GM10847 (cell line): ENCODE data around the gene TMC8.

Experiments used
- POLR2A ChIP-seq: IDR thresholded peaks from 2 replicates; pipeline ENCODE4 v1.6.1; 2011; ENCODE audit not compliant: insufficient read length; ENCODE audit errors: extremely low read depth

The TMC8 gene

DNA sequence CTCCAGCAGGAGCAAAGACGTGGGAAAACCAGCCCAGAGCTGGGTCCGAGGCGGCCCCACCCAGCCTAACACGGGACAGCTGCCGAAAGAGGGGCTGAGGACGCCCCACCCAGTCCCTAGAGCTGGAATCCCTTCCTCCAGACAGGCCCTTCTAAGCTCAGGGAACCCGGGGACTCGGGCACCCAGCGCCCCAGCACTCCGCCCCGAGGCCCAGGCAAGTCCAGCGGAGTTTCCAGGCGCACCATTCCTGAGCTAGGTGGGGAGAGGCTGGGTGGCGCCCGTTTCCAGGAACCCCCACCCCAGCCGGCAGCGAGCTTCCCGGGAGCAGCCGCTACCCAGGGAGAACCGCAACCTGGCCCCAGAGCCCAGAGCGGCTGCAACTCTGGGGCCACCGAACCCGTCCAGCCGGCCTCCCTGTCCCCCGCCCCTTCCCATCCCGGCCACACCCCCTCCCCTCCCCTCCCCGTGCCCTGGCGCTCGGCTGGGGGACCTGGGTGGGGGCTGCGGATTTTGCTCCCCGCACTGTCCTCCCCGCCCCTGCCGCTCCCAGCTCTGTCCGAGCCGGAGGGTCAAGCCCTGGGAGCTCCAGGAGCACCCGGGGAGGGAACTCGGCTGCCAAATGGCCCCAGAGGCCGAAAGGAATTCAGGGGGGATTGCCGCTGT is 2.6 kb upstream of the TMC8 start:
- no peak for TF ChIP-seq POLR2A

DNA sequence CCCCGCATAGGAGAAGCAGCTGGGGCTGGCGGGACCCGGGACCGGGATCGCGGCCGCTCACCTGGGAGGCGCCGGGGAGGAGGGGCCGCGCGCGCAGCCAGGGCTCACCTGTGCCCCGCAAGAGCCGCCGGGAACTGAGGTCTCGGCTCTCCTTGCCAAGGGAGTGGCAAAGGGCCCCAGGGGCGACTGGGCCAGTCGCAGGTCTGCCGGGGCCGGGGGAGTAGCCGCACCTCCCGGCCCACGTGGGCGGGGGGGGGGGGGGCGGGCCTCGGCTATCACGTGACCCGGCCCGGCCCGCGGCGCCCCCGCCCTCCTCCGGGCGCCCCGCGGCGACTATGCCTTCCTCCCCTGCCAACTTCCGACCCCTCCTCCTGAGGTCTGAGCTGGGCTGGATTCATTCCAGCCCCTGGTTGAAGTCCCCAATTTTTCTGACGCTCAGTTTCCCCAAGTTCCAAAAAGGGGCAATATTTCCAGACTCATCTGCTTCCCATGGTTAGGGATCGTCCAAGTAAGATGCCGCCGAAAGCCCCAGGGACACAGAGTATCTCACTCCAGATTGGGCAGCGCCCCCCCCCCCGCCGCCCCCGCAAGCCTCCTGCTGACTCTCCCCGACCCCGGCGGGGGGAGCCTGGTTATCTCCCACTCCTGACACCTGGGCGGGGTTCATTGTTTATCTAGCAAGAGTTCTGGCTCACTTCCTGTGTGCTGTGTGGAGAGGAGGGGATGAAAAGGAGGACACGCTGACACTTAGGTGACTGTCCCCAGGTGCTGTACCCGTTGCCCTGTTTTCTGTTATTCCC is 1.8 kb upstream of the TMC8 start, which contains the start of gene TMC6:
Gene TMC6, minus strand, starts transcription at position 205 of the 800 bp plus-strand sequence. CDS start 1,923 bp downstream, outside the sequence.
- peak; percentile 80 for TF ChIP-seq POLR2A

DNA sequence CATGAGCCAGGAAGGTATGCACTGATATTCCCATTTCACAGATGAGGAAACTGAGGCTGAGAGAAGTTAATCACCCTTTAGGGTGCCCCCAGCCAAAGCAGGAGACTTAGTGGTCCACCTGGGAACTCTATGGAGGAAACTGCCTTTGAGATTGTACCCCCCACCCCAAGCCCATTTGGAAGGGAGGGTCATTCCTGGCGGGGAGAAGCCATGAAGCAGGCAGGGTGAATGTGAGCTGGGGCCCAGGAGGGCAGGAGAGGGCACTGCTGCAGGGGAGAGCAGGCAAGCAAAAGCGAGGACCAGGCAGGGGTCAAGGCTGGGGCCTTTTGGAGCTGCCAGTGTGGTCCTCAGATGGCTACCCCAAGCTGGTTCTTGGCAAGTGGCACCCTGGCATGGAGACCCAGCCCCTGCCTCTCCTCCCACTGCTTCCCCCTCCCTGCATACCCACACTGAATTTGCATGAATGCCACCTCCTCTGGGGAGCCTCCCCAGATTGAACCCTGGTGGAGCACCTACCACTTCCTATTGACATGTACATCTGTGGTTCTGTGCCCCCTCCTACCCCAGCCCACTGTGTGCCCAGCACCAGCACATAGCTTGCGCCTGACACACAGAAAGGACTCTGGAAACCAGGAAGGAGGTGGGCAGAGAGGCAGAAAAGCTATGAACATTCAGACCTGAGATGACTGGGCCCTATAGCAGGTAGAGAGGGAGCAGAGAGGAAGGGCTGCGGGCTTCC is 1.1 kb upstream of the TMC8 start:
- TF ChIP-seq POLR2A, result no peak

DNA sequence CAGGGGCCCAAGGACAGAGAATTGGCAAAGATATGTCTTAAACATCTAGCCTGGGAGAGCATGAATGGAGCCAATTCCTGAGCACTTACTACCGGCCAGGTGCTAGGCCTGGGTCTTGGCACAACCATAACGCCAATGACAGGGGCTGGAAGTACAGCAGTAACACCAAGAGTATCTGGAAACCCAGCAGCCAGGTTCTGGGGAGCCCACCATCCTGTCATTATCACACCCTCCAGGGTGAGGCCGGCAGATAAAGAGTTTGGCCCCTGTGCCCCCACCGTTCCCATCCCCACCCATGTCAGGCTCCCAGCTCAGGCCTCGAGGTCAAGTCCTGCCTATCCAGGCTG is 508 bp upstream of the TMC8 start:
- no peak for TF ChIP-seq POLR2A

DNA sequence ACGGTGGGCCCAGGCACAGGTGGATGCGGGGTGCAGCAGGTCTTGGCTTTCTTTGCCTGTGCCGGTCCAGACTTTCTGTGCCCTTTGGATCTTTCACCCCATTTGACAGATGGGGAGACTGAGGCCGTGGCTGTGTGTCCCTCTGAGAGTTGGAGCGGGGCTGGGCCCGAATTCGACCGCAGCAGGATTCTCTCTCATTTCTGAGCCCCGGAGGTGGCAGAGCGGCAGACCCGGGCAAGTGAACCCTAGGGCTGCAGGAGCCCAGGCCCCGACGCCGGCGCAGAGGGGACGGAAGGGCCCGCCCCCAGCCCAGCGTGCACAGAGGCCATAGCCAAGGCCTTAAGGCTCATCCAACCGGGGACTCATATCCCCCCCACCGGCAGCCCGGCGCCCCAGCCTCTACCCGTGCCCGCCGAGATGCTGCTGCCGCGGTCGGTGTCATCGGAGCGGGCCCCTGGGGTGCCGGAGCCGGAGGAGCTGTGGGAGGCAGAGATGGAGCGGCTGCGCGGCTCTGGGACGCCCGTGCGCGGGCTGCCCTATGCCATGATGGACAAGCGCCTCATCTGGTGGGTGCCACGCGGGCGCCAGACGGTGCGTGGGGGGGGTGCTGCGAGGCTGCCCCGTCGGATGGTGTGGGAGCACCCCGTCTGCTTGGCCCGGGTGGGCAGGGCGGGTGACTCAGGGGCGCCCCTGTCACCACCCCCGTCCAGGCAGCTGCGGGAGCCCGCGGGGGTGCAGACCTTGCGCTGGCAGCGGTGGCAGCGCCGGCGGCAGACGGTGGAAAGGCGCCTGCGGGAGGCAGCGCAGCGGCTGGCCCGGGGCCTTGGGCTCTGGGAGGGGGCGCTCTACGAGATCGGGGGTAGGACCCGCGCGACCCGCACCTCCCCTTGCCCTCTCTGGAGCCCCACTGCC is 857 bp downstream of the TMC8 start:
- TF ChIP-seq POLR2A, result no peak

DNA sequence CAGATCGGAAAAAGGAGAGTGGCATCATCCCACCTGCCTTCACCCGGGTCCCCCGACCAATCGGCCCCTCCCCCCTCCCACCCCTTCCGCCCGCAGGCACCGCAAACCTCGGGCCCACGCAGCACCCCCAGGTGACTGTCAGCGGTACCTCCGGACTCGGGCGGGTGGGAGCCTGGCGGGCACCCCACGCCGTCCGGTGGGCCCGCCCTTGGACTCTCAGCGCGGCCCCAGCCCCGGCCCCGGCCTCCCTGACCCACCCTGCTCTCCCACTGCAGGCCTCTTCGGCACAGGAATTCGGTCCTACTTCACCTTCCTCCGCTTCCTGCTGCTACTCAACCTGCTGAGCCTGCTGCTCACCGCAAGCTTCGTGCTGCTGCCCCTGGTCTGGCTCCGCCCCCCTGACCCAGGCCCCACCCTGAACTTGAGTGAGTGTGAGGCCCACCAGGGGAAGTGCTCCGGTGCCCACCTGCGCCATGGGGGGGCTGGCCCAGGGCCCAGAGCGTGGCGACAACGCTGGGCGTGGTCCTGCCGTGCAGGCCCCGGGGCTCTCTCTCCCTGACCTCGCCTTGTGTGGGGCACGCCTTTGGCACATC is 1.6 kb downstream of the TMC8 start:
- peak; percentile 22 for TF ChIP-seq POLR2A

DNA sequence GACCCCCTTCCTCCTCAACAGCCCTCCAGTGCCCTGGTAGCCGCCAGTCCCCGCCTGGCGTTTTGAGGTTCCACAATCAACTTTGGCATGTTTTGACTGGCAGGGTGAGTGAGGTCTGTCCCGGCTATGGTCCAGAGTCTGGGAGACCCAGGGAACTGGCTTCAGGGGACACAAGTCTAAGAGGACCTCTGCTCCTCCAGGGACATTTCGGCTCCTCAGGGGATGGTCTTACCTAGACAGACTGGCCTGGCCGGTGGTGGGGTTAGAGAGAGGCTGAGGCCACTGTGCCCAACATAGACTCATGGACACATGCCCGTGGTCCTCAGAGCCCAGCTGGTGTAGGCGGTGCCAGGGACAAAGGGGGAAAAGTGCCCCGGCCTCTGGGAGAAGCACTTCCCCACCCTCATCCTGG is 2.2 kb downstream of the TMC8 start:
- TF ChIP-seq POLR2A, result no peak

DNA sequence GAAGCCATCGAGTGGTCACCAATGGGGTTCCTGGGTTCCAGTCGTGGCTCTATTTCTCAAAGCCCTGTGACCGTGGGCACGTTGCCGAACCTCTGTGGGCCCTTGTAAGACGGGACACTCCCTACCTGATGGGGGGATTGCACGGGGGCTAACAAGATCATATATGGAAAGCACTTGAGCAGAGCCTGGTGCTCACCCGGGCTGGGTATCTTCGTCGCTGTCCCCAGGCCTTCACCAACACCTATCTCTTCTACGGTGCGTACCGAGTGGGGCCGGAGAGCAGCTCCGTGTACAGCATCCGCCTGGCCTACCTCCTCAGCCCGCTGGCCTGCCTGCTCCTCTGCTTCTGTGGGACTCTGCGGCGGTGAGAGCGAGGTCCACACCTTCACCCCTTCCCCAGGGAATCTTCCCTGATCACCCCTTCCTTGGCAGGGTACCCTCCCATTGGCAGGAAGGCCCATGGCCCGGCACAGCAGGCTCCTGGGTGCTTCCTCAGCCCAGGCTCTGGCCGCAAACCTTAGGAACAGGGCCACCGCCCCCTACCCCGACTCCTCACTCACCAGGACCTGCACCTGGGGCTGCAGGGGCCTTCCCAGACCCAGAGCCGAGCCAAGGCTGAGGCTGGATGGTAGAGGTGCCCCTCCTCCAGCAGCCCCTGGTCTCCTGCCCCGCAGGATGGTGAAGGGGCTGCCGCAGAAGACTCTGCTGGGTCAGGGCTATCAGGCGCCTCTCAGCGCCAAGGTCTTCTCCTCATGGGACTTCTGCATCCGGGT is 2.8 kb downstream of the TMC8 start:
- no peak for TF ChIP-seq POLR2A

DNA sequence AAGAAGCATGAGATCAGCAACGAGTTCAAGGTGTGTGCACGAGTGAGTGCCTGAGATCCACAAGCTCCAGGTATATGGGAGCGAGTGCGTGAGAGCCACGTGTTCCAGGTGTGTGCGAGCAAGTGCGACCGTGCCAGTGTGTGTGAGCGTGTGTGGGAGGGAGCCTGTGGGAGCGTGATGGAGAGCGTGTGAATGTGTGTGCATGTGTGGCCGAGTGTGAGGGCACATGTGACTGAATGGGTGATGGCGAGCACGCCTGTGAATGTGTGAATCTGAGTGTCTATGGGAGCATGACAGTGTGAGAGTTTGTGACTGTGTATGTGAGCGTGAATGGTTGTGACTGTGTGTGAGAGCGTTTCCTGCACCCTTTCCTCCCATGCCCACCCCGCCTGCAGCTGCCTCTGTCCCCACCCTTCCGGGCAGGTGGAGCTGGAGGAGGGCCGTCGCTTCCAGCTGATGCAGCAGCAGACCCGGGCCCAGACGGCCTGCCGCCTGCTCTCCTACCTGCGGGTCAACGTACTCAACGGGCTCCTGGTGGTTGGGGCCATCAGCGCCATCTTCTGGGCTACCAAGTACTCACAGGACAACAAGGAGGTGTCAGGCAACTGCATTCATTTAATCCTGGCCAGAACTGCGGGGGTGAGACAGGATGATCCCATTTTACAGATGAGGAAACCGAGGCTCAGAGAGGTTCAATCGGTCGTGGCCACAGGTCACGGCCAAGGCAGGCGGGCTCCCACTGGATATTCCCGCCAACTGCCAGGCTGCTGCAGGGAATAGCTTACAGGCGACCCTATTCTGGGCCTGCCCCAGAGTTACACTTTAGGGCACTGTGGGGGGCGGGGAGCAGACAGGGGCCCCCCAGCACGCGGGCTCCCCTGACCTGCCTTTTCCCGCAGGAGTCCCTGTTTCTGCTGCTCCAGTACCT is 3.7 kb downstream of the TMC8 start:
- peak; percentile 26 for TF ChIP-seq POLR2A

DNA sequence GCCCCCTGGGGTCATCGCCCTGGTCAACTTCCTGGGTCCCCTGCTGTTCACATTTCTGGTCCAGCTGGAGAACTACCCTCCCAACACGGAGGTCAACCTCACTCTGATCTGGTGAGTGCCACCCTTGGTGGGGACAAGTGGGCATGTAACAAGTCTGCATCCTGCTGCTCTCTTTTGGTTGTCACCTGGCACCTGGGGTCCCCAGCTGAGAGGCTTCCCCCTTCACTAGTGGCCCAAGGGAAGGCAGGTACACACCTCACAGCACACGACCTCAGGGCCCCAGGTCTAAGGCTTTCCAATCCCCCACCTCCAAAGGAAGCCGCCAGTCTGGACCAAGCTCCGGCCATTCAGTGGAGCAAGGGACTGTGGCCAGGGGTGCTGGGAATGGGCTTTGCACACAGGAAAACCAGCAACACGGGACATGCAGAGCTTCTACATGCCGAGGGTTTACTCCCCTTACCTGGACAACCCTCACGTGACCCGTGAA is 4.4 kb downstream of the TMC8 start:
- TF ChIP-seq POLR2A, result no peak

DNA sequence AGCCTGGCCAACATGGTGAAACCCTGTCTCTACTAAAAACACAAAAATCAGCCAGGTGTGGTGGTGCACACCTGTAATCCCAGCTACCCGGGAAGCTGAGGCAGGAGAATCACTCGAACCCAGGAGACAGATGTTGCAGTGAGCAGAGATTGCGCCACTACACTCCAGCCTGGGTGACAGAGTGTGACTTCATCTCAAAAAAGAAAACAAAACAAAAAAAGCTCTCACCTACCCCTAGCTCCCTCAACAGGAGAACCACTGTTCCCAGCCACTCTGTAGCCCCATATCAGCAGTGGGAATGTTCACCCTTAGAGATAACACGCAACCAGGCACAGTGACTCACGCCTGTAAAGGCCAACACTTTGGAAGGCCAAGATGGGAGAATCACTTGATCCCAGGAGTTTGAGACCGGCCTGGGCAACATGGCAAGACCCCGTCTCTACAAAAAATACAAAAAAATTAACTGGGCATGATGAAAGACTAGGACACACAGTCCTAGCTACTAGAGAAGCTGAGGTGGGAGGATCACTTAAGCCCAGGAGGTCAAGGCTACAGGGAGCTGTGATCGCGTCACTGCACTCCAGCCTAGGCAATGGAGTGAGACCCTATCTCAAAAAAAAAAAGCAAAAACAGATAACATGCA is 5.4 kb downstream of the TMC8 start:
- TF ChIP-seq POLR2A, result no peak
